Fibroblast of peridontal ligament (primary cell): ENCODE measurements around the gene RNASEL.
A peak's percentile ranks its signal among the peaks of the same experiment; 100 is the strongest.
"Not testable (repeated sequence)": the region's sequence is repeated elsewhere in the genome, so short reads cannot be mapped to it uniquely, and the experiment has no call there.

Experiments used
- DNase-seq: peaks from one replicate; pipeline ENCODE4 v3.0.0-alpha.2; 2010; ENCODE audit errors: extremely low read depth

The RNASEL gene

GRCh38 chr1:182588500-182589396, at the start of gene RNASEL:
TSS of gene RNASEL (minus strand) at chr1:182589256. CDS start at chr1:182586806, 2,450 bp downstream.
- peak; percentile 81 for DNase-seq

GRCh38 chr1:182637769-182638168, 48.7 kb upstream of the RNASEL start:
- no peak for DNase-seq

GRCh38 chr1:182635871-182636270, 46.8 kb upstream of the RNASEL start:
- DNase-seq, result no peak

- DNase-seq, result no peak
These were observed 45.4 kb upstream of the RNASEL start for GRCh38 chr1:182634306-182635072.

- DNase-seq, result no peak
These were observed 44.7 kb upstream of the RNASEL start for GRCh38 chr1:182633657-182634281.

- DNase-seq, result no peak
These were observed 44.0 kb upstream of the RNASEL start for GRCh38 chr1:182633031-182633430.

GRCh38 chr1:182632441-182632857, 43.4 kb upstream of the RNASEL start:
- not testable (repeated sequence) for DNase-seq

GRCh38 chr1:182631954-182632353, 42.9 kb upstream of the RNASEL start:
- DNase-seq, result no peak

- DNase-seq, result no peak
These were observed 42.1 kb upstream of the RNASEL start for GRCh38 chr1:182631053-182631677.

GRCh38 chr1:182630586-182630985, 41.5 kb upstream of the RNASEL start:
- no peak for DNase-seq

- DNase-seq, result no peak
These were observed 40.5 kb upstream of the RNASEL start for GRCh38 chr1:182629499-182630096.

- DNase-seq, result no peak
These were observed 40.0 kb upstream of the RNASEL start for GRCh38 chr1:182629080-182629479.

- no peak for DNase-seq
These were observed 39.6 kb upstream of the RNASEL start for GRCh38 chr1:182628657-182629056.

GRCh38 chr1:182627622-182628021, 38.6 kb upstream of the RNASEL start:
- DNase-seq, result no peak

- DNase-seq, result no peak
These were observed 37.5 kb upstream of the RNASEL start for GRCh38 chr1:182626527-182626926.

- DNase-seq, result peak; percentile 44
These were observed 36.9 kb upstream of the RNASEL start for GRCh38 chr1:182625719-182626504.

GRCh38 chr1:182625024-182625423, 36.0 kb upstream of the RNASEL start:
- DNase-seq, result no peak

GRCh38 chr1:182624577-182624976, 35.5 kb upstream of the RNASEL start:
- no peak for DNase-seq

GRCh38 chr1:182622901-182623528, 34.0 kb upstream of the RNASEL start:
- peak; percentile 35 for DNase-seq

GRCh38 chr1:182621906-182622305, 32.9 kb upstream of the RNASEL start:
- DNase-seq, result no peak
